IMR-90 (cell line): ENCODE data around the gene PCYT2. TPM values are rescaled to one million over a fixed set of nuclear protein-coding genes. Genes with fewer than 3 reads are reported as not detected.

Source experiments
- ATAC-seq: fragments of 200-7000 bp; cut with Tn5 transposase; 2 replicates; pipeline ENCODE4 v1.9.1; 2020; ENCODE audit warnings: low read depth, mild to moderate bottlenecking, moderate library complexity
- BruUV-seq: library from RNA; stranded (reverse); fragments of 400-500 nt; replicated peaks from 2 replicates; lab custom pipeline; 2021; lab: Mats Ljungman, UMichigan
- CTCF ChIA-PET: fragments of 300-600 bp; formaldehyde crosslinking; extraction: SDS; loops from one replicate; lab custom pipeline; 2021; ENCODE audit warnings: antibody characterized with exemption; lab: Yijun Ruan, JAX
- POLR2A ChIA-PET: fragments of 300-600 bp; sonication (Branson Sonifier 250); formaldehyde crosslinking; loops from one replicate; lab custom pipeline; 2022; ENCODE audit warnings: antibody characterized with exemption; ENCODE audit not compliant: unreplicated experiment; lab: Charles Lee
- DNase-seq: peaks from one replicate; pipeline ENCODE4 v3.0.0; 2013
- H2AFZ ChIP-seq: replicated peaks from 2 replicates; pipeline ENCODE3; 2013; ENCODE audit warnings: low read length, mild to moderate bottlenecking; ENCODE audit not compliant: poor library complexity
- H2AK5ac ChIP-seq: 2 replicates; pipeline ENCODE4 v1.6.1; 2013; ENCODE audit warnings: low read depth, low read length, inconsistent platforms
- H2AK9ac ChIP-seq: replicated peaks from 2 replicates; pipeline ENCODE3; 2013; ENCODE audit warnings: mild to moderate bottlenecking, low read depth, low read length, moderate library complexity; ENCODE audit not compliant: poor library complexity
- H2BK120ac ChIP-seq: 2 replicates; pipeline ENCODE4 v1.6.1; 2013; ENCODE audit warnings: low read depth, low read length, inconsistent platforms
- H2BK15ac ChIP-seq: 3 replicates; pipeline ENCODE4 v1.6.1; 2013; ENCODE audit warnings: low read depth, low read length, inconsistent platforms
- H2BK20ac ChIP-seq: 2 replicates; pipeline ENCODE4 v1.6.1; 2013; ENCODE audit warnings: low read depth, mild to moderate bottlenecking, inconsistent platforms, low read length, moderate library complexity
- H2BK5ac ChIP-seq: 2 replicates; pipeline ENCODE4 v1.6.1; 2013; ENCODE audit warnings: mild to moderate bottlenecking, low read depth, low read length, inconsistent platforms; ENCODE audit not compliant: poor library complexity, severe bottlenecking
- H3K14ac ChIP-seq: replicated peaks from 2 replicates; pipeline ENCODE4 v1.6.1; 2013; ENCODE audit warnings: low read depth, low read length, inconsistent platforms
- H3K18ac ChIP-seq: 2 replicates; pipeline ENCODE4 v1.6.1; 2013; ENCODE audit warnings: low read depth, low read length, control low read depth
- H3K23ac ChIP-seq: 2 replicates; pipeline ENCODE4 v1.6.1; 2013; ENCODE audit warnings: low read depth, low read length, inconsistent platforms
- H3K27ac ChIP-seq: 2 replicates; pipeline ENCODE4 v1.5.1; 2013; ENCODE audit warnings: mild to moderate bottlenecking, control low read depth, low read length; ENCODE audit not compliant: insufficient read depth
- H3K27me3 ChIP-seq: 2 replicates; pipeline ENCODE4 v1.6.1; 2013; ENCODE audit warnings: low read length; ENCODE audit not compliant: control insufficient read depth, insufficient read depth
- H3K36me3 ChIP-seq: 2 replicates; pipeline ENCODE4 v1.6.1; 2013; ENCODE audit warnings: low read length, mixed read lengths; ENCODE audit not compliant: control insufficient read depth, insufficient read depth
- H3K4ac ChIP-seq: 2 replicates; pipeline ENCODE4 v1.6.1; 2013; ENCODE audit warnings: low read depth, low read length, inconsistent platforms
- H3K4me1 ChIP-seq: 2 replicates; pipeline ENCODE4 v1.6.1; 2013; ENCODE audit warnings: low read length, mixed read lengths; ENCODE audit not compliant: control insufficient read depth, insufficient read depth
- H3K4me2 ChIP-seq: 2 replicates; pipeline ENCODE4 v1.6.1; 2013; ENCODE audit warnings: low read depth, mild to moderate bottlenecking, control low read depth, low read length, moderate library complexity
- H3K4me3 ChIP-seq: 2 replicates; pipeline ENCODE4 v1.5.1; 2013; ENCODE audit warnings: low read depth, mild to moderate bottlenecking, control low read depth, low read length, moderate library complexity; ENCODE audit not compliant: insufficient read depth
- H3K56ac ChIP-seq: 2 replicates; pipeline ENCODE4 v1.6.1; 2013; ENCODE audit warnings: low read length, inconsistent platforms; ENCODE audit not compliant: insufficient read depth; ENCODE audit errors: extremely low read depth
- H3K79me1 ChIP-seq, 2 experiments: 2 replicates each; pipeline ENCODE4 v1.6.1; 2013; ENCODE audit warnings: low read length in 2 of 2, inconsistent platforms in 1 of 2, low read depth in 1 of 2
- H3K9ac ChIP-seq: 2 replicates; pipeline ENCODE4 v1.6.1; 2013; ENCODE audit warnings: low read depth, low read length, control low read depth
- H3K9me1 ChIP-seq: 2 replicates; pipeline ENCODE4 v1.6.1; 2013; ENCODE audit warnings: low read length, inconsistent platforms; ENCODE audit not compliant: insufficient read depth
- H3K9me3 ChIP-seq: 2 replicates; pipeline ENCODE4 v1.6.1; 2013; ENCODE audit warnings: low read length; ENCODE audit not compliant: control insufficient read depth, insufficient read depth
- H4K20me1 ChIP-seq: 2 replicates; pipeline ENCODE4 v1.6.1; 2013; ENCODE audit warnings: low read length, inconsistent platforms; ENCODE audit not compliant: insufficient read depth
- H4K5ac ChIP-seq: 2 replicates; pipeline ENCODE4 v1.6.1; 2013; ENCODE audit warnings: mild to moderate bottlenecking, low read depth, low read length, control low read depth
- H4K8ac ChIP-seq, 2 experiments: 2 replicates each; pipeline ENCODE4 v1.6.1; 2013; ENCODE audit warnings: low read depth in 2 of 2, low read length in 2 of 2, control low read depth in 1 of 2, inconsistent platforms in 1 of 2
- H4K91ac ChIP-seq: 2 replicates; pipeline ENCODE4 v1.6.1; 2013; ENCODE audit warnings: low read depth, low read length, inconsistent platforms; ENCODE audit not compliant: insufficient read depth
- BHLHE40 ChIP-seq: fragments of 150-350 bp; IDR thresholded peaks from 2 replicates; pipeline ENCODE4 v1.6.1; 2016; ENCODE audit warnings: mild to moderate bottlenecking, low read depth, low read length
- CEBPB ChIP-seq: IDR thresholded peaks from 2 replicates; pipeline ENCODE4 v1.6.1; 2012; ENCODE audit warnings: low read depth, low read length, improper control_type of control experiment
- CHD1 ChIP-seq: IDR thresholded peaks from 2 replicates; pipeline ENCODE4 v1.6.1; 2012; ENCODE audit warnings: low read depth, low read length, improper control_type of control experiment
- FOS ChIP-seq: fragments of 150-350 bp; IDR thresholded peaks from 2 replicates; pipeline ENCODE4 v1.6.1; 2016; ENCODE audit warnings: low read depth, low read length
- MAFK ChIP-seq: IDR thresholded peaks from 2 replicates; pipeline ENCODE4 v1.6.1; 2012; ENCODE audit warnings: low read depth, low read length, improper control_type of control experiment
- MAZ ChIP-seq: IDR thresholded peaks from 2 replicates; pipeline ENCODE4 v1.6.1; 2012; ENCODE audit warnings: low read depth, mild to moderate bottlenecking, low read length, improper control_type of control experiment, moderate library complexity, borderline replicate concordance
- MXI1 ChIP-seq: IDR thresholded peaks from 2 replicates; pipeline ENCODE4 v1.6.1; 2012; ENCODE audit warnings: low read depth, mild to moderate bottlenecking, low read length, moderate library complexity, borderline replicate concordance
- NFE2L2 ChIP-seq: fragments of 150-350 bp; IDR thresholded peaks from 2 replicates; pipeline ENCODE4 v1.6.1; 2016; ENCODE audit warnings: low read depth, mild to moderate bottlenecking, low read length
- POLR2A ChIP-seq: IDR thresholded peaks from 2 replicates; pipeline ENCODE4 v1.6.1; 2012; ENCODE audit warnings: mild to moderate bottlenecking, low read depth, low read length
- RAD21 ChIP-seq: IDR thresholded peaks from 2 replicates; pipeline ENCODE4 v1.6.1; 2012; ENCODE audit warnings: low read length, improper control_type of control experiment
- RCOR1 ChIP-seq: IDR thresholded peaks from 2 replicates; pipeline ENCODE4 v1.6.1; 2012; ENCODE audit warnings: mild to moderate bottlenecking, low read length, improper control_type of control experiment; ENCODE audit not compliant: insufficient replicate concordance
- RFX5 ChIP-seq: IDR thresholded peaks from 2 replicates; pipeline ENCODE4 v1.8.0; 2012; ENCODE audit warnings: low read depth, mild to moderate bottlenecking, low read length, moderate library complexity
- SMC3 ChIP-seq: fragments of 150-350 bp; IDR thresholded peaks from 2 replicates; pipeline ENCODE4 v1.6.1; 2016; ENCODE audit warnings: low read depth, mild to moderate bottlenecking, antibody characterized with exemption, low read length, moderate library complexity
- WGBS, 2 experiments: methylation state at CpG; one replicate each; pipeline versions ENCODE4 v1.1.5 to v1.1.7; 2013; ENCODE audit warnings: missing lambda C conversion rate in 2 of 2; ENCODE audit not compliant: insufficient read length in 1 of 2; ENCODE audit errors: extremely low coverage in 2 of 2; 5-methylcytosine and 5-hydroxymethylcytosine counted together
- dilution Hi-C: fragments of 300-500 bp; cut with HindIII; formaldehyde crosslinking; loops from one replicate; pipeline ENCODE4 v1.14.3; 2018; ENCODE audit warnings: low sequenced_read_pairs; ENCODE audit not compliant: unreplicated experiment
- in situ Hi-C: fragments of 300-500 bp; cut with MboI; formaldehyde crosslinking; loops from 3 replicates; pipeline ENCODE4 v1.14.3; 2019; ENCODE audit warnings: low sequenced_read_pairs, inconsistent platforms, mixed read lengths
- intact Hi-C: fragments of 100-400 bp; cut with micrococcal nuclease; formaldehyde crosslinking; loops from 2 replicates; pipeline ENCODE4 v1.10.0; 2022
- polyA plus RNA-seq, 3 experiments: library from polyadenylated mRNA; depleted of rRNA; stranded (reverse); fragments of >200 nt; gene quantifications; 2 replicates each; pipeline ENCODE4 v1.2.3, GENCODE V29; 2012; ENCODE audit warnings: low replicate concordance in 1 of 3
- total RNA-seq: library from RNA; depleted of rRNA; stranded (reverse); fragments of >200 nt; gene quantifications from 2 replicates; pipeline ENCODE4 v1.2.3, GENCODE V29; 2012
- TF ChIP-seq, protein P1 (sequence below): fragments of 150-350 bp; IDR thresholded peaks from 2 replicates; pipeline ENCODE4 v1.6.1; 2017; ENCODE audit warnings: mild to moderate bottlenecking, antibody characterized with exemption, low read length, low read depth
- TF ChIP-seq, protein P2 (sequence below): fragments of 150-350 bp; IDR thresholded peaks from 2 replicates; pipeline ENCODE4 v1.6.1; 2016; ENCODE audit warnings: low read depth, mild to moderate bottlenecking, low read length, moderate library complexity, borderline replicate concordance
- TF ChIP-seq, protein P3 (sequence below): conservative IDR thresholded peaks from 2 replicates; pipeline ENCODE4 v1.5.1; 2012; ENCODE audit warnings: mild to moderate bottlenecking, low read depth, low read length, improper control_type of control experiment

PCYT2 gene
- total and polyA plus RNA-seq, 2 of the 4 experiments (the other 2 are of a cell fraction) = 37.3 to 38.5 TPM

DNA sequence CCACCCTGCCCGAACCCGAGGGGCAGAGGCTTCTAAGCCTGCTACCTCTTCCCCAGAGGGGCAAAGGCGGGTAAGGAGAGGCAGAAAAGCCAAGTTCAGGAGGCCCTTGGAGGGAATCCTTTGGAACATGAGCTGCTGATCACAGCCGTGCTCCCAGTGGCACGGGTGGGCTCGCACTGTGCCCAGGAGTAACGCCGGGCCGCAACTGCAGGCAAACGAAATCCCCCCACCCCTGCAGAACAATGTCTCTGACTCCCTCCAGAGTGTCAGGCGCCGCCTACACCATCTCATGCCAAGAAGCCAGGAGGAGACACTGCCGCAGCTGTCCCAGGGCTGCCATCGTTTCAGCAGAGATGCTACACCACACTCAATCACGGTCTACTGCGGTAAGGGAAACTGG lies 59.8 kb downstream of the PCYT2 start:
- H4K5ac ChIP-seq = no peak overlapping the region
- in situ Hi-C loops = no loop called here
- POLR2A ChIA-PET = no interaction called here
- H3K18ac ChIP-seq = no peak overlapping the region
- intact Hi-C loops = no loop called here
- H3K79me1 ChIP-seq = peaks cover 9 to 73% of the 10 kb centered on the region in 2 experiments
- H2AFZ ChIP-seq = no peak overlapping the region
- dilution Hi-C loops = no loop called here
- H3K14ac ChIP-seq = no peak overlapping the region
- H4K91ac ChIP-seq = no peak overlapping the region
- H2AK5ac ChIP-seq = no peak overlapping the region
- no peak overlapping the region for H4K8ac ChIP-seq
- peaks cover 7% of the 10 kb centered on the region; the same call in 1 of the 2 replicates for H3K9me1 ChIP-seq
- H3K4me2 ChIP-seq = no peak overlapping the region
- H2AK9ac ChIP-seq = no peak overlapping the region
- ATAC-seq (no peak), DNase-seq (no peak)
- H3K56ac ChIP-seq = no peak overlapping the region
- no peak overlapping the region for H3K9ac ChIP-seq
- peaks cover 69% of the 10 kb centered on the region for H3K36me3 ChIP-seq
- no peak overlapping the region for H2BK120ac ChIP-seq
- TF ChIP-seq CEBPB = no peak
- TF ChIP-seq, protein P1, sequence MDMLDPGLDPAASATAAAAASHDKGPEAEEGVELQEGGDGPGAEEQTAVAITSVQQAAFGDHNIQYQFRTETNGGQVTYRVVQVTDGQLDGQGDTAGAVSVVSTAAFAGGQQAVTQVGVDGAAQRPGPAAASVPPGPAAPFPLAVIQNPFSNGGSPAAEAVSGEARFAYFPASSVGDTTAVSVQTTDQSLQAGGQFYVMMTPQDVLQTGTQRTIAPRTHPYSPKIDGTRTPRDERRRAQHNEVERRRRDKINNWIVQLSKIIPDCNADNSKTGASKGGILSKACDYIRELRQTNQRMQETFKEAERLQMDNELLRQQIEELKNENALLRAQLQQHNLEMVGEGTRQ = no peak
- no peak for TF ChIP-seq BHLHE40
- TF ChIP-seq, protein P2, sequence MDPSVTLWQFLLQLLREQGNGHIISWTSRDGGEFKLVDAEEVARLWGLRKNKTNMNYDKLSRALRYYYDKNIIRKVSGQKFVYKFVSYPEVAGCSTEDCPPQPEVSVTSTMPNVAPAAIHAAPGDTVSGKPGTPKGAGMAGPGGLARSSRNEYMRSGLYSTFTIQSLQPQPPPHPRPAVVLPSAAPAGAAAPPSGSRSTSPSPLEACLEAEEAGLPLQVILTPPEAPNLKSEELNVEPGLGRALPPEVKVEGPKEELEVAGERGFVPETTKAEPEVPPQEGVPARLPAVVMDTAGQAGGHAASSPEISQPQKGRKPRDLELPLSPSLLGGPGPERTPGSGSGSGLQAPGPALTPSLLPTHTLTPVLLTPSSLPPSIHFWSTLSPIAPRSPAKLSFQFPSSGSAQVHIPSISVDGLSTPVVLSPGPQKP = no peak
- TF ChIP-seq RAD21 = no peak
- no peak for TF ChIP-seq RCOR1
- no peak for TF ChIP-seq POLR2A
- TF ChIP-seq, protein P3, sequence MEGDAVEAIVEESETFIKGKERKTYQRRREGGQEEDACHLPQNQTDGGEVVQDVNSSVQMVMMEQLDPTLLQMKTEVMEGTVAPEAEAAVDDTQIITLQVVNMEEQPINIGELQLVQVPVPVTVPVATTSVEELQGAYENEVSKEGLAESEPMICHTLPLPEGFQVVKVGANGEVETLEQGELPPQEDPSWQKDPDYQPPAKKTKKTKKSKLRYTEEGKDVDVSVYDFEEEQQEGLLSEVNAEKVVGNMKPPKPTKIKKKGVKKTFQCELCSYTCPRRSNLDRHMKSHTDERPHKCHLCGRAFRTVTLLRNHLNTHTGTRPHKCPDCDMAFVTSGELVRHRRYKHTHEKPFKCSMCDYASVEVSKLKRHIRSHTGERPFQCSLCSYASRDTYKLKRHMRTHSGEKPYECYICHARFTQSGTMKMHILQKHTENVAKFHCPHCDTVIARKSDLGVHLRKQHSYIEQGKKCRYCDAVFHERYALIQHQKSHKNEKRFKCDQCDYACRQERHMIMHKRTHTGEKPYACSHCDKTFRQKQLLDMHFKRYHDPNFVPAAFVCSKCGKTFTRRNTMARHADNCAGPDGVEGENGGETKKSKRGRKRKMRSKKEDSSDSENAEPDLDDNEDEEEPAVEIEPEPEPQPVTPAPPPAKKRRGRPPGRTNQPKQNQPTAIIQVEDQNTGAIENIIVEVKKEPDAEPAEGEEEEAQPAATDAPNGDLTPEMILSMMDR = no peak
- no peak for TF ChIP-seq MXI1
- TF ChIP-seq MAZ = no peak
- no peak for TF ChIP-seq FOS
- TF ChIP-seq SMC3 = no peak
- no peak for TF ChIP-seq MAFK
- no peak for TF ChIP-seq RFX5
- no peak for TF ChIP-seq CHD1
- TF ChIP-seq NFE2L2 = no peak
- no peak overlapping the region for H3K4me3 ChIP-seq
- no peak overlapping the region for H3K23ac ChIP-seq
- no peak overlapping the region for H2BK20ac ChIP-seq
- no peaks in the 10 kb centered on the region for H3K9me3 ChIP-seq
- no peak overlapping the region for H2BK15ac ChIP-seq
- WGBS, 2 experiments = 100% methylated on average over 1 of the region's 16 CpGs; no CpG with 5 or more reads in 1 of the 2 experiments
- H3K4ac ChIP-seq = no peak overlapping the region
- no peak overlapping the region for H3K27ac ChIP-seq
- no peak overlapping the region for H2BK5ac ChIP-seq
- H4K20me1 ChIP-seq = peaks cover 59% of the 10 kb centered on the region
- no peaks in the 10 kb centered on the region for H3K4me1 ChIP-seq
- CTCF ChIA-PET = no interaction called here
- BruUV-seq = no TSS peak
- H3K27me3 ChIP-seq = no peaks in the 10 kb centered on the region
